Amygdala (tissue), 56 donors: ENCODE data around the gene PCBP4.

Source experiments
- DNase-seq, 56 donors: peaks; one replicate each; lab custom pipeline; 2025; lab: John Stamatoyannopoulos, UW

The PCBP4 gene

GRCh38 chr3:51942603-51943450 lies 24.4 kb downstream of the PCBP4 start:
- DNase-seq = peak in 1 of 56 donors; percentile 9

DNA sequence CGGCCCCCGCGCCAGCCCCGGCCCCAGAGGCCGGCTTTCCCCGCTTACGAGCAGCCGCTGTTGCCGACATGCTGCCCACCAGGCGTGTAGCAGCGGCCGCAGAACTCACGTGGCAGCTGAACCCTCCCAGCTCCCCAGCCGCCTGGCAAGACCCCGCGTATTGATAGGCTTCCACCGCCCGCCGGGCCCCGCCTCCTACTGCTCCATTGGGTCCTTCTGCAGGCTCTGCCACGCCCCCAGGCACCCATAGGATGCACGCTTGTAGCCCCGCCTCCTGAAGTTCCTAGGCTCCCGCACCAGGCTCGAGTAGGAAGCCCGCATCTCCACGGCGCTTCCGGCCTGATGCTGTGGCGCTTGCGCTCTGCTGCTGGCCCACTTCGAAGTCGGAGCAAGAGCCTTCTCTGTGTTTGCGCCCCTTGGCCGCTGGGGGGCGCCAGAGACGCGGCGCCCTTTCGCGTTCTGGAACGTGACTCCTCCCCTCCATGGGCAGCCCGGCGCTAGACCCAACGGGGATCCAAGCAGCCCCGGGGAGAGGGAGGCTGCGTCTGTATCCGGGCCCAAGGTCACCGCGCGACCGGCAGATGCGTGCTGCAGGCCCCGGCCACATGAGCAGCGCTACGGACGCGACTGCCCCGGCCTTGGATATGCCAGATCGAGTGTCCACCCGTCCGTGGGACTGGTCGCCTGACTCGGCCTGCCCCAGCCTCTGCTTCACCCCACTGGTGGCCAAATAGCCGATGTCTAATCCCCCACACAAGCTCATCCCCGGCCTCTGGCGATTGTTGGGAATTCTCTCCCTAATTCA lies 25.3 kb downstream of the PCBP4 start, which contains the start of the genes PARP3 and RRP9:
Gene PARP3, plus strand, starts transcription at position 566 of the 805 bp plus-strand sequence. CDS start 993 bp downstream, outside the sequence.
Gene RRP9, minus strand, starts transcription at position 107 of the 805 bp plus-strand sequence. Its CDS starts 37 bp downstream, at position 70.
- DNase-seq = peak; percentile 81 to 100 (median 100)

GRCh38 chr3:51941463-51941797 lies 25.8 kb downstream of the PCBP4 start:
- DNase-seq = no peak

GRCh38 chr3:51940648-51941462 lies 26.4 kb downstream of the PCBP4 start:
- no peak for DNase-seq

DNA sequence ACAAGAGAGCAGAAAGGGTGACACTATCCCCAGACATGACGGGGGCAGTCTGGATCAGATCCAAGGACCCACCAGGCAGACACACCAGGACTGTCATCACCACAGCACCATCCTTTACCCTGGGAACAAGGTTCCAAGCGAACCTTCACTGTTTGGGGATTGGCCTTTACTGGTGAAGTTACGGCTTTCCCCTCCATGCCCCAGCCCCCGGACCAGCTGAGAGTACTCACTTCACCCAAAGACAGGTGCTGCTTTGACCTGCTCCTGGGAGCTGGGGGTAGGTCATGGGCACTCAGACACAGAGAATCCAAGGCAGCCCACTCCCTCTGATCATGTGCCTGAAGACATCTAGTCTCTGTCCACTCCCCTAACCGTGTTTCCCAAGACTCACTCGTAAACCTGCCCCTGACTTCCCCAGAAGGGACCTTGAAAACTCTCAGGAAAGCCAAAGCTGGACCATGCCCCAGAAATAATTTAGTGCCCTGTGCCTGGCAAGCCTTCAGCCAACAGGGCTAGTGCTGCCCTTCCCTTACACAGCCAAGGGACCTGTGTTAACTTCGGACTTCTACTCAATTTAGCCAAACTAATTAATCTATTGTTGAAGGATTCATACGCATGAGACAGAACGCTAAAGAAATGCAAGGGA lies 28.4 kb downstream of the PCBP4 start:
- DNase-seq = no peak

- DNase-seq = no peak
These were observed 29.4 kb downstream of the PCBP4 start for GRCh38 chr3:51937611-51938450.

GRCh38 chr3:51937014-51937413 lies 30.2 kb downstream of the PCBP4 start:
- DNase-seq = no peak

- DNase-seq = no peak
These were observed 31.1 kb downstream of the PCBP4 start for GRCh38 chr3:51935886-51936755.

- DNase-seq = no peak
These were observed 32.0 kb downstream of the PCBP4 start for GRCh38 chr3:51934991-51935885.

- DNase-seq = no peak
These were observed 33.0 kb downstream of the PCBP4 start for GRCh38 chr3:51934139-51934850.

- no peak for DNase-seq
These were observed 33.6 kb downstream of the PCBP4 start for GRCh38 chr3:51933471-51934138.

- DNase-seq = no peak
These were observed 34.5 kb downstream of the PCBP4 start for GRCh38 chr3:51932471-51933370.

GRCh38 chr3:51931756-51932155 lies 35.5 kb downstream of the PCBP4 start:
- DNase-seq = no peak

- DNase-seq = no peak
These were observed 36.8 kb downstream of the PCBP4 start for GRCh38 chr3:51930439-51930838.
